H4 (cell line): ENCODE measurements around the gene MARCHF3. TPM values are rescaled to one million over a fixed set of nuclear protein-coding genes. Genes with fewer than 3 reads are reported as not detected.
"Not testable (repeated sequence)": the region's sequence is repeated elsewhere in the genome, so short reads cannot be mapped to it uniquely, and the experiment has no call there.

Experiments used
- DNase-seq: peaks from one replicate; pipeline ENCODE4 v3.0.0-alpha.2; 2015; ENCODE audit warnings: low spot score
- total RNA-seq: library from RNA; depleted of rRNA; stranded (reverse); fragments of >200 nt; shearing (Covaris generic); gene quantifications from 2 replicates; pipeline ENCODE4 v1.2.3, GENCODE V29; 2014

Gene MARCHF3
- total RNA-seq, 1 experiment from 2014 or later: 1.0 TPM

DNA sequence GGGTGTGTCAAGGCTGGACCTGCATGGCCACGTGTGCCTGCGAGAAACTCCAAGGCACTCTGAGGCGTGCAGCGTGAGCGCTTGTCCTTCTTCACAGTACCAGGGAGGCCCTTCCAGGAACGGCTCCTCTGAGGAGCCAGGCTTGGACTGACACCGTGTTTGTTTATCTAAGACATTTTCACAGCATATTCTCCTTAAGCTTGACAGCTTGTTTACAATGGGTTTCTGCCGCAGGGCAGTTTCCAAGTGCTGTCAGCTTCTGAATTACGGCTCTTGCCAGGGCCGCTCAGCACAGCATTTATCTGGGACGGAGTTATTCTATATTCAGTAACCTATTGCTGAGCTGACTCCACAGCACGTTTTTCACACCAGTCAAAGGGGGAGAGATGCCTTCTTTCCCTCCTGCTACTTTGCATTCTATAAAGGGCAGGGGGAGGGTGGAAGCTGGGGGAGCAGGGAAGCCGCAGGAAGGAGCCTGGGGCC lies 155.0 kb downstream of the MARCHF3 start:
- DNase-seq: no peak

DNA sequence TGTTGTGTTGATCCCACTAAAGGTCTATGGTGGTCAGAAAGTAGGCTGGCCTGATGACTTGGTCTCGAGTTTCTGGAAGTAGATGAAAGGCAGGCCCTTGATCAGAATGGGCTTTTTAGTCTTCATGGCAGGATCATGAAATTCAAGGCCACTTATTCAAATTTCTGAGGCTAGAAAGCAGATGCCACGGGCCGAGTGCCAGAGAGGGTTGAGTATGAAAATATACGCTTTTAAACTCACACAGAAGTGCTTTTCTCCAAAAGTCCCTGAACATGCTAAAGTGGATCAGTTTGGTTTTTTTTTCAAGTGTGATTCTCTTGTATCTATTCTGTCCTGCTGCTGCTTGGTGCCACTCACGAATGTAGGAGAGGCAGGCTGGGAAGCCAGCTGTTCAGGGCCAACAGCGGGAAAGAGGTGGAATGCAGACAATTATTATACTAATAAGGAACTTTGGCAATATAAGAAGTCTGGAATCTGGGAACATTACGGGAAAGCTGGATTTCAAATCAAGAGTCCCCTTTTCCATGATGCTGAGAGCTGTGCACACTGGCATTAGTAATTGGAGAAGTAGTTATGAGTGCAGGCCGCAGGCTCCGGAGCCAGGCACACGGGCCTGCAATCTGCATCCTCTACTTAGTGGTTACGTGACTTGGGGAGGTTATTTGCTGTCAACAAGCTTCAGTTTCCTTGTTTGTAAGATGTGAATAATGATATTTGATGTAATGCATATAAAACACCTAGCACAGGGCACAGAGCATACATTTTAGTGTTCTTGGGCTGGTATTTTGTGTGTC lies 157.6 kb downstream of the MARCHF3 start:
- DNase-seq: no peak

- no peak for DNase-seq
Measured at GRCh38 chr5:126871441-126871840, 158.9 kb downstream of the MARCHF3 start.

DNA sequence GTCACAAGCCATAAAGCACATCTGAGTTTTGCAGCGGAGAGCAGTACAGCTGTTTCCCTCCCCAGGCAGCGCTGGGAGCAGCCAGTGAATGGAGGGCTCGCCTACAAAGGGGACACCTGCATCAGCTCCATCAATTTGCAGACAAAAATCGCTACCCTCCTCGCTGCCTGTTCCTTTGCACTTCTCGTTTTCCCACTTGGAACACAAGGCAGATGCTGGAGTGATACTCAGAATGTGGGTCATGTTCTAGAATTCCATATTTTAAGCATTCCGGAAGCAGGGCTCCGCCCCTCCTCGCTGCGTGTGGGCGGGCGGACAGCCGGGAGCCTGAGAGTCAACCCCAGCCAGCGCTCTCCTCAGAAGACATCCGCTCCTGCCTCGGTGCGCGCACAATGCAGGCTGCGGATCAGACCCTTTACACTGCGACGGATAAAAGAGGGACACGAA lies 161.3 kb downstream of the MARCHF3 start:
- DNase-seq: no peak

GRCh38 chr5:126868338-126869004 lies 161.9 kb downstream of the MARCHF3 start:
- DNase-seq: no peak

- DNase-seq: no peak
Measured at GRCh38 chr5:126866851-126867636, 163.3 kb downstream of the MARCHF3 start.

DNA sequence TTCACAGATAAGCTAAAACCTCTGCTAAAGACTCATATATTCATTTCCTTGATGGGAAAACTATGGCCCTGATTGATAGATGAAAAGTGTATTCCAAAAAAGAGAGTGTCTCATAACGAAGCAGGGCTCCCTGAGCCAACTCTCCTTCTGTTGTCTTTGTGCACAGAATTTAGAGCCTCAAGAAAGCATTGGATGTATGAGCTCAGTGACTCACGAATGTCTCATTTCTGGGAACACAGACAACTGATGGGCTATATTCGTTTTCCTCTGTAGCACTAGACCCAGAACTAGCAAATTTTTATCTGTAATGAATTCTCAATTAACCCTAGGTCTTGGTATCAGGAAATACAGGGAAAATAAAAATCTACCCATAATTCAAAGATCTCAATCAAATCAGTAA lies 165.1 kb downstream of the MARCHF3 start:
- DNase-seq: no peak

- DNase-seq: no peak
Measured at GRCh38 chr5:126864042-126864688, 166.2 kb downstream of the MARCHF3 start.

- DNase-seq: no peak
Measured at GRCh38 chr5:126863402-126863801, 167.0 kb downstream of the MARCHF3 start.

GRCh38 chr5:126858441-126858840 lies 171.9 kb downstream of the MARCHF3 start:
- DNase-seq: no peak

- DNase-seq: no peak
Measured at GRCh38 chr5:126857472-126858410, 172.6 kb downstream of the MARCHF3 start.

DNA sequence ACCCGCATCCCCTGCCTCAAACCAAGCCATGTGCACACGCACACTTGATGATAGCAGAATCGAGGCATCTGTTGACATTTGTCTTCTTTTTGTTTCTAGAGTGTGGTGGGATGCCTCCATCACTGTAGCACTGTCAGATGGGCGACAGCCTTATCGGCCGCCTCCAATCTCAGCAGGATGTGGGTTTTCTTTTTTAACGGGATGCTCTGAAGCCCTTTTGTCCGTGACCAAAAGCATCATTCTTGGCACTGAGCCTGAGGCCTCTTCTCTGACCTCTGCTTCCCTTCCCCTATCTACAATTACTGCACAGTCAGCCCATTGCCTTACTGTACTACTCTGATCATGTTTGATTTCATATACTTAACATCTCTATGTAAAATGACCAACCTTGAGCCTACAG lies 175.1 kb downstream of the MARCHF3 start:
- no peak for DNase-seq

GRCh38 chr5:126854526-126855110 lies 175.7 kb downstream of the MARCHF3 start:
- DNase-seq: no peak

DNA sequence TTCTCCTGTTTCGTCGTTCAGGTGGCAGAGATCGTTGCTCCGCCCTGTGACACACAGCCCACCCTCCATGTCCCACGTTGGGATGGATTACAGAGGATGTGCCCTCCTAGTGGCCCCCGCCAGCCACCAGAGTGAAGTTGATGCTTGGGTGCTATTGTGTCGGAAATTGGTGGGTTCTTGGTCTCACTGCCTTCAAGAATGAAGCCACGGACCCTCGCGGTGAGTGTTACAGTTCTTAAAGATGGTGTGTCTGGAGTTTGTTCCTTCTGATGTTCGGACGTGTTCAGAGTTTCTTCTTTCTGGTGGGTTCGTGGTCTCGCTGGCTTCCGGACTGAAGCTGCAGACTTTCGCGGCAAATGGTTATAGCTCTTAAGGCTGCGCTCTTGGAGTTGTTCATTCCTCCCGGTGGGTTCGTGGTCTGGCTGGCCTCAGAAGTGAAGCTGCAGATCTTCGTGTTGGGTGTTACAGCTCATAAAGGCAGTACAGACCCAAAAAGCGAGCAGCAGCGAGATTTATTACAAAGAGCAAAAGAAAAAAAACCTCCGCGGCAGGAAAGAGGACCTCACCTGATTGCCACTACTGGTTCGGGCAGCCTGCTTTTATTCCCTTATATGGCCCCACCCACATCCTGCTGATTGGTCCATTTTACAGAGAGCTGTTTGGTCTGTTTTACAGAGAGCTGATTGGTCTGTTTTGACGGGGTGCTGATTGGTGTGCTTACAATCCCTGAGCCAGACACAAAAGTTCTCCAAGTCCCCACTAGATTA lies 176.6 kb downstream of the MARCHF3 start:
- DNase-seq: not testable (repeated sequence)

- no peak for DNase-seq
Measured at GRCh38 chr5:126852841-126853271, 177.5 kb downstream of the MARCHF3 start.

- no peak for DNase-seq
Measured at GRCh38 chr5:126852091-126852571, 178.2 kb downstream of the MARCHF3 start.

GRCh38 chr5:126851501-126852011 lies 178.8 kb downstream of the MARCHF3 start:
- DNase-seq: no peak

DNA sequence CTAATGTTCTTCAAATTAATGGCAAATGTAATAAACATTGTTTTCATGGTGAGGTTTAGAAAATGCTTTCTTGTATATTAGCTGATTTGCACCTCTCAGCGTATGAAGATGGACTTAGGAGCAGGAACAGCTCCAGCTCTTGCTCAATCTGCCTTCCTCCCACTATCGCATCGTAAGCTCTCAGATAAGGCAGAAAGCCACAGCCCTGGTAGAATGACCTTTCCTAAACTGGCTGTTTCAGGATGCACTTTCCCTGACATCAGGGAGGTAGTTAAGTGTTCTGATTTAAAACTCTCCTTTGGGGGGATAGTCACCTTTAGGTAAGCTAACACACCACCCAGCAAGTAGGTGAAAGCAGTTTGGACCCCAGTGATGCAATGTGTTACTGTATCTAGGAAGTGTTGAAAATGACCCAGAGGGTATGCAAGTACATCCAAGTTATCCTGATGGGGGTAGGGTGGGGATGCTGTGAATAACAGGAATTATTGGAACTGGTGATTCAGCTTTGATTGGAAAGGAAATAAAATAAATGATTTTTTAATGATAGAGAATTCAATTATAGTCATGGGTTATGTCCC lies 181.2 kb downstream of the MARCHF3 start:
- DNase-seq: no peak

DNA sequence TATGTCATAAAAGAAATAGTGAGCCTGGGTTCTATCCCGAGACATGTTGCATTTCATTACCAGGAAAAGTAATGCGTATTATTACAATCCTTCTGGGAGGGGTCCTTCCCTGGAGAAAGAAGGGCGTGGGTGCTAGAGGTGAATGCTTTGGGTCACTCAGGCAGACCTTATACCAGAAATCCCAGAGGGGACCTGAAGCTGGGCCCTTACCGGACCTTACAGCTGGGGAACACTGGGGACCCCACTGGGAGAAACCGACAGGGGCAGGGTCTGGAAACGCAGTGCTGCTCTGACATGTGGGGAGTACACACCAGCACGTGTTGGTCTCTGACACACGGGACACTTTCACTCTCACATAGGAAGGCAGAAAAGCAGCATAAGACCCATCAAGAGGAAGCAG lies 182.1 kb downstream of the MARCHF3 start:
- DNase-seq: no peak
